Kidney epithelial cell (primary cell): ENCODE results near the gene ITPR1. TPM values are rescaled to one million over a fixed set of nuclear protein-coding genes. Genes with fewer than 3 reads are reported as not detected.

Experiments used
- DNase-seq: peaks from one replicate; pipeline ENCODE4 v3.0.0-alpha.2; 2010; ENCODE audit warnings: low read depth
- H3K27me3 ChIP-seq: 2 replicates; pipeline ENCODE4 v1.6.0; 2011; ENCODE audit warnings: low read length; ENCODE audit not compliant: control insufficient read depth, insufficient read depth
- H3K36me3 ChIP-seq: 2 replicates; pipeline ENCODE4 v1.5.1; 2011; ENCODE audit warnings: low read length; ENCODE audit not compliant: control insufficient read depth, insufficient read depth
- H3K4me3 ChIP-seq: 2 replicates; pipeline ENCODE4 v1.5.1; 2011; ENCODE audit warnings: low read depth, mild to moderate bottlenecking, control low read depth, low read length
- CTCF ChIP-seq: IDR thresholded peaks from 2 replicates; pipeline ENCODE4 v1.5.1; 2011; ENCODE audit warnings: mild to moderate bottlenecking, moderate library complexity, low read length, control low read depth, inconsistent platforms; ENCODE audit not compliant: insufficient read depth, poor library complexity, severe bottlenecking
- total RNA-seq: library from RNA; depleted of rRNA; stranded (reverse); fragments of >200 nt; gene quantifications from 2 replicates; pipeline ENCODE4 v1.2.3, GENCODE V29; 2015

The ITPR1 gene
- total RNA-seq, 1 donor from 2014 or later: 8.9 TPM

DNA sequence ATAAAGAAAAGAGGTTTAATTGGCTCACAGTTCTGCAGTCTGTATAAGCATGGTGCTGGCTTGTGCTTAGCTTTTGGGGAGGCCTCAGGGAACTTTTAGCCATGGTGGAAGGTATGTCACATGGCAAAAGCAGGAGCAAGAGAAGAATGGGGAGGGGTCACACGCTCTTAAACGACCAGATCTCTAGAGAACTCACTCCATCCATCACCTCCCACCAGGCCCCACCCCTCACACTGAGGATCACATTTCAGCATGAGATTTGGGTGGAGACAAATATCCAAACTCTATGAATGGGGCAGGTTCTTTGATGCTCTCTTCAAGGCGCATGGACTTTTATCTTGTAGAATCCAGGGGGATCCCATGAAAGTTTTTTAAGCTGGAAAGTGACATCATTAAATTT, 75.7 kb downstream of the ITPR1 start:
- no peak for TF ChIP-seq CTCF
- H3K36me3 ChIP-seq: no peaks in the 10 kb centered on the region
- no peak for DNase-seq
- no peak overlapping the region for H3K4me3 ChIP-seq
- H3K27me3 ChIP-seq: no peaks in the 10 kb centered on the region

DNA sequence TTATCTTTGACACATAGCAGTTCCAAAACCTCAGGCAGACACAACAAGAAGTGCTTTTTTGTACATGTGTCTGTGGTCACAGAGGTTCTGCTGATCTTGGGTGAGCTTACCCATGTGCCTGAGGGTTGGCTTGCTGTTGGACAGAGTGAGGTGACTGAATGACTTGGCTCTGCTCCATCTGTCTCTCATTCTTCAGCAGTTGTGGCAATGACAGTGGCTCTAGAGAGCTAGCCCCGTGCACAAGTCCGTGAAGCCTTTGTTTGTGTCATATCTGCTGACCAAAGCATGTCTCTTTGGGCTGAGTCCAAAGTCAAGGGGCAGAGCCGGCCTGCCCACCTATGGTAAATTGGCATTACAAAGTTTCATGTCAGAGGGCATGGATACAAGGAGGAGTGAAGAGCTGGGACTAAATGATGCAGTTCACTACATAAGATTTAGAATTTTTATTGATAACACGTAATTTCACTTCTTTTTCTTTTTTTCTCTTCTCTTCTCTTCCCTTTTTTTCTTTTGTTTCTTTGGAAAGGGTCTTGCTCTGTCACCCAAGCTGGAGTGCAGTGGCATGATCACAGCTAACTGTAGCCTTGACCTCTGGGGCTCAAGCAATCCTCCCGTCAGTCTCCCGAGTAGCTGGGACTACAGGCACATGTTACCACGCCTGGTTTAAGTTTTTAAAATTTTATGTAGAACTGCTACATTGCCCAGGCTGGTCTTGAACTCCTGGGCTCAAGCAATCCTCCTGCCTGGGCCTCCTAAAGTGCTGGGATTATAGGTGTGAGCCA, 77.9 kb downstream of the ITPR1 start:
- no peak for TF ChIP-seq CTCF
- Histone ChIP-seq H3K4me3 (no peak overlapping the region), H3K27me3 (no peaks in the 10 kb centered on the region), H3K36me3 (no peaks in the 10 kb centered on the region)
- no peak for DNase-seq

- Histone ChIP-seq H3K27me3 (no peaks in the 10 kb centered on the region), H3K36me3 (no peaks in the 10 kb centered on the region), H3K4me3 (no peak overlapping the region)
- no peak for TF ChIP-seq CTCF
- no peak for DNase-seq
Observed at GRCh38 chr3:4571690-4572334, 78.7 kb downstream of the ITPR1 start.

DNA sequence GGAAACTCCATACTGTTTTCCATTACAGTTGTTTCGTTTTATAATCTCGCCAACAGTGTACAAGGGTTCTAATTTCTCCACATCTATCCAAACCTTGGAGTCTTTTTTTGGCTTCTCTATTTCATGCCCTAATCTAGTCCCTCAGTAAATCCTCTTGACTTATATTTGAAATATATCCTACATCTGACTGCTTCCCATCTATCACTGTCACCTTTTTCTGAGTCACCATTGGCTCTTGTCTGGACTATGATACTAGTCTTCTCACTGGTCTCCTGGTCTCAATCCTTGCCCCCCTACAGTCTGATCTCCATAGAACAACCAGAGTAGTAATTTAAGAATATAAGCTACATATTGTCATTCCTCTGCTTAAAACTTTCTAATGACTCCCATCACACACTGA, 80.0 kb downstream of the ITPR1 start:
- Histone ChIP-seq H3K36me3 (no peaks in the 10 kb centered on the region), H3K4me3 (no peak overlapping the region), H3K27me3 (no peaks in the 10 kb centered on the region)
- no peak for TF ChIP-seq CTCF
- no peak for DNase-seq

DNA sequence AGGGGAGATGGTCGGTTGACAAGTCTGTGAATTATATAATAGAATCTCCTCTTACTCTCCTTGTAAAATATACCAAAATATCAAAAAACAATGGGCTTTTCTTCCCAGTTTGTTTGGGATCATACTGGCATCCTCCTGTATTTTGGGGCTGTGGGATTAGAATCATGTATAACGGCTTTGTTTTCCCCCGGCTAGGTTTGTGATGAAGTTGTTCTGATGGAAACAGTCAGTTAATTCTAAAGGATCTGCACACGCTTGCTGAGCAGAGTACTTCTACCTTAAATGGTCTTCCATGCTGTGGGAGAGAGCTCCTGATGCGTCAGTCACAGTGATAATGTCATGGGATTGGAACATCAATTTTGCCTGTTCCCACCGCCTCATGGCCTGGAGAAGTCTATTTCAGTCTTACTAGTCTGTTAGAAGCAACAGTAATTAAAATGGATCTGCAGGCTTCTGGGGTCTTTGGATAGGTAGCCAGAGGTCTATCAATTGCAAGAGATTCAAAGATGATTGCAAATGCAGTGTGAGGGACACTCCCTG, 81.3 kb downstream of the ITPR1 start:
- Histone ChIP-seq H3K27me3 (no peaks in the 10 kb centered on the region), H3K36me3 (no peaks in the 10 kb centered on the region), H3K4me3 (no peak overlapping the region)
- DNase-seq: no peak
- no peak for TF ChIP-seq CTCF
